Measurements from ENCODE around the gene SUCO. TPM values are rescaled to one million over a fixed set of nuclear protein-coding genes. Genes with fewer than 3 reads are reported as not detected.

Gene SUCO
- total RNA-seq, 1 donor from 2014 or later, result 63.7 TPM

GRCh38 chr1:172581779-172582178 is 48.8 kb downstream of the SUCO start:
- no peak for TF ChIP-seq EZH2 (IDR thresholded peaks at IDR 0.05; ENCODE audit: insufficient read depth, low read length)
- no peak for TF ChIP-seq CTCF (IDR thresholded peaks at IDR 0.05; ENCODE audit: insufficient read depth, low read depth, low read length)
- no peaks in the 10 kb centered on the region for H3K79me2 ChIP-seq (ENCODE audit: insufficient read depth, low read length)
- no peaks in the 10 kb centered on the region for H3K36me3 Mint-ChIP-seq (ENCODE audit: low read depth, unreplicated experiment)
- H3K9me3 ChIP-seq (ENCODE audit: insufficient read depth, low read depth, low read length), result no peaks in the 10 kb centered on the region
- H3K27me3 Mint-ChIP-seq (ENCODE audit: low read depth, unreplicated experiment), result no peaks in the 10 kb centered on the region
- H3K27me3 ChIP-seq (ENCODE audit: insufficient read depth, low read length), result no peaks in the 10 kb centered on the region
- H3K4me3 Mint-ChIP-seq (ENCODE audit: unreplicated experiment), result no peak overlapping the region
- H3K36me3 ChIP-seq (ENCODE audit: insufficient read depth, low read length), result peaks cover 15% of the 10 kb centered on the region
- DNase-seq (ENCODE audit: low read depth) (peak; percentile 67), FAIRE-seq (no peak)
- H3K27ac Mint-ChIP-seq (ENCODE audit: unreplicated experiment), result no peak overlapping the region
- H3K4me1 Mint-ChIP-seq (ENCODE audit: low read depth, unreplicated experiment), result peaks cover 8% of the 10 kb centered on the region
- no peak overlapping the region for H3K27ac ChIP-seq (ENCODE audit: low read depth, low read length)
- peaks cover 5% of the 10 kb centered on the region for H3K4me1 ChIP-seq (ENCODE audit: insufficient read depth, low read length)
- H3K9ac ChIP-seq (ENCODE audit: low read length), result no peak overlapping the region
- no peak overlapping the region for H3K4me3 ChIP-seq (ENCODE audit: insufficient read depth, low read depth, low read length)
- H3K4me2 ChIP-seq (ENCODE audit: low read length), result no peak overlapping the region
- no peak overlapping the region for H2AFZ ChIP-seq (ENCODE audit: low read depth, low read length)
- no peaks in the 10 kb centered on the region for H3K9me3 Mint-ChIP-seq (ENCODE audit: unreplicated experiment)
- H4K20me1 ChIP-seq (ENCODE audit: insufficient read depth, low read length), result no peaks in the 10 kb centered on the region

- Histone ChIP-seq H3K79me2 (ENCODE audit: insufficient read depth, low read length) (no peaks in the 10 kb centered on the region), H2AFZ (ENCODE audit: low read depth, low read length) (no peak overlapping the region), H3K27me3 (ENCODE audit: insufficient read depth, low read length) (no peaks in the 10 kb centered on the region), H3K4me1 (ENCODE audit: insufficient read depth, low read length) (peaks cover 9% of the 10 kb centered on the region), H3K36me3 (ENCODE audit: insufficient read depth, low read length) (peaks cover 15% of the 10 kb centered on the region), H3K9ac (ENCODE audit: low read length) (no peak overlapping the region), H3K4me3 (ENCODE audit: insufficient read depth, low read depth, low read length) (no peak overlapping the region), H3K4me2 (ENCODE audit: low read length) (no peak overlapping the region), H4K20me1 (ENCODE audit: insufficient read depth, low read length) (no peaks in the 10 kb centered on the region), H3K9me3 (ENCODE audit: insufficient read depth, low read depth, low read length) (no peaks in the 10 kb centered on the region), H3K27ac (ENCODE audit: low read depth, low read length) (no peak overlapping the region)
- Mint-ChIP-seq H3K9me3 (ENCODE audit: unreplicated experiment) (no peaks in the 10 kb centered on the region), H3K27me3 (ENCODE audit: low read depth, unreplicated experiment) (no peaks in the 10 kb centered on the region), H3K4me1 (ENCODE audit: low read depth, unreplicated experiment) (peaks cover 10% of the 10 kb centered on the region), H3K4me3 (ENCODE audit: unreplicated experiment) (no peak overlapping the region), H3K27ac (ENCODE audit: unreplicated experiment) (no peak overlapping the region), H3K36me3 (ENCODE audit: low read depth, unreplicated experiment) (no peaks in the 10 kb centered on the region)
- FAIRE-seq (no peak), DNase-seq (ENCODE audit: low read depth) (no peak)
- TF ChIP-seq EZH2 (IDR thresholded peaks at IDR 0.05; ENCODE audit: insufficient read depth, low read length) (no peak), CTCF (IDR thresholded peaks at IDR 0.05; ENCODE audit: insufficient read depth, low read depth, low read length) (no peak)
These were observed 49.9 kb downstream of the SUCO start for GRCh38 chr1:172582889-172583288.

DNA sequence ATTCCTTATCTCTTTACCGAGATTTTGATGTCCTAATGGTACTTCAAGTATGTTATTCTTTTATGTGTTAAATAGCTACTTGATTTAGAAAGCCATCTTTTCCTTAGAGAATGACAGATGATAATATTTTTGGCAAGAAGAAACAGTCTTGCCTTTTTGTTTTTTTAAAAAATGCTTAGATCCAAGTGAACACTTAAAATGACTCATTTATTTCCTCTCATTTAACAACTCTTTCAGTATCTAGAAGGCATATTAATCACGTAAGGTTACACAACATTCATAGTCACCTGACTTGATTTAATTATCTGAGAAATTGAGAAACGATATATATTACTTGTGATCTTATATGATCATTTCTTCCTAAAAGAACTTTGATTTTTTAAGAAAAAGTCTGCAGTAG is 52.4 kb downstream of the SUCO start:
- Mint-ChIP-seq H3K27ac (ENCODE audit: unreplicated experiment) (no peak overlapping the region), H3K4me3 (ENCODE audit: unreplicated experiment) (no peak overlapping the region), H3K36me3 (ENCODE audit: low read depth, unreplicated experiment) (peaks cover 5% of the 10 kb centered on the region), H3K4me1 (ENCODE audit: low read depth, unreplicated experiment) (peaks cover 34% of the 10 kb centered on the region), H3K9me3 (ENCODE audit: unreplicated experiment) (no peaks in the 10 kb centered on the region), H3K27me3 (ENCODE audit: low read depth, unreplicated experiment) (no peaks in the 10 kb centered on the region)
- Histone ChIP-seq H3K79me2 (ENCODE audit: insufficient read depth, low read length) (no peaks in the 10 kb centered on the region), H3K9ac (ENCODE audit: low read length) (no peak overlapping the region), H3K4me2 (ENCODE audit: low read length) (no peak overlapping the region), H3K27me3 (ENCODE audit: insufficient read depth, low read length) (no peaks in the 10 kb centered on the region), H3K36me3 (ENCODE audit: insufficient read depth, low read length) (peaks cover 7% of the 10 kb centered on the region), H4K20me1 (ENCODE audit: insufficient read depth, low read length) (no peaks in the 10 kb centered on the region), H2AFZ (ENCODE audit: low read depth, low read length) (no peak overlapping the region), H3K27ac (ENCODE audit: low read depth, low read length) (peak overlapping the region; percentile 48), H3K4me1 (ENCODE audit: insufficient read depth, low read length) (peaks cover 27% of the 10 kb centered on the region), H3K4me3 (ENCODE audit: insufficient read depth, low read depth, low read length) (no peak overlapping the region), H3K9me3 (ENCODE audit: insufficient read depth, low read depth, low read length) (no peaks in the 10 kb centered on the region)
- TF ChIP-seq CTCF (IDR thresholded peaks at IDR 0.05; ENCODE audit: insufficient read depth, low read depth, low read length) (no peak), EZH2 (IDR thresholded peaks at IDR 0.05; ENCODE audit: insufficient read depth, low read length) (no peak)
- DNase-seq (ENCODE audit: low read depth) (peak; percentile 76), FAIRE-seq (no peak)

Measured in astrocyte (in vitro differentiated cells and primary cell).